T-cell (primary cell): ENCODE measurements around the gene MYRF. TPM values are rescaled to one million over a fixed set of nuclear protein-coding genes. Genes with fewer than 3 reads are reported as not detected.

Experiments
- ATAC-seq, 4 experiments: fragments of 200-7000 bp in 3 of 4; fragments of 150-1000 bp in 1 of 4; cut with Tn5 transposase; replicated peaks in 1 of 4; 1 replicate in 3 of 4; 2 replicates in 1 of 4; pipeline ENCODE4 v1.10.0; 2021; ENCODE audit warnings: moderate library complexity in 3 of 4, mild to moderate bottlenecking in 2 of 4, moderate number of reproducible peaks in 1 of 4
- CTCF ChIA-PET, 2 donors: fragments of 300-600 bp; sonication (Branson Sonifier 250); formaldehyde crosslinking; loops; one replicate each; lab custom pipeline; 2022; ENCODE audit warnings: antibody characterized with exemption in 2 of 2; lab: Charles Lee
- POLR2A ChIA-PET, 2 donors: fragments of 300-600 bp; sonication (Branson Sonifier 250); formaldehyde crosslinking; loops; one replicate each; lab custom pipeline; 2022; ENCODE audit warnings: antibody characterized with exemption in 2 of 2; lab: Charles Lee
- DNase-seq, 35 experiments: peaks; one replicate each; pipeline versions ENCODE4 v3.0.0 to v3.0.0-alpha.2; 2013 to 2023
- H3K27ac ChIP-seq: one replicate; pipeline ENCODE4 v1.5.1; 2013; ENCODE audit warnings: low read length
- H3K27me3 ChIP-seq, 2 experiments: replicated peaks in 1 of 2; 1 replicate in 1 of 2; 2 replicates in 1 of 2; pipeline versions ENCODE4 v1.6.1 to v1.7.0; 2013; ENCODE audit warnings: low read length in 1 of 2, mixed read lengths in 1 of 2; ENCODE audit not compliant: control insufficient read depth in 2 of 2, insufficient read depth in 2 of 2; ENCODE audit errors: extremely low read depth in 1 of 2
- H3K36me3 ChIP-seq, 2 donors: 1 replicate in 1 of 2; 2 replicates in 1 of 2; pipeline versions ENCODE4 v1.6.1 to v1.7.0; 2013; ENCODE audit warnings: low read length in 1 of 2; ENCODE audit not compliant: control insufficient read depth in 2 of 2, insufficient read depth in 1 of 2; ENCODE audit errors: extremely low read depth in 1 of 2
- H3K4me1 ChIP-seq, 2 experiments: 1 replicate in 1 of 2; 2 replicates in 1 of 2; pipeline versions ENCODE4 v1.6.1 to v1.7.0; 2013; ENCODE audit warnings: low read length in 2 of 2, mixed read lengths in 1 of 2; ENCODE audit not compliant: insufficient read depth in 2 of 2, control insufficient read depth in 1 of 2; ENCODE audit errors: extremely low read depth in 1 of 2
- H3K4me3 ChIP-seq, 2 donors: 1 replicate in 1 of 2; 2 replicates in 1 of 2; pipeline versions ENCODE4 v1.5.1 to v1.7.0; 2013; ENCODE audit warnings: mild to moderate bottlenecking in 2 of 2, low read length in 1 of 2, moderate library complexity in 1 of 2; ENCODE audit not compliant: control insufficient read depth in 1 of 2; ENCODE audit errors: extremely low read depth in 1 of 2
- H3K9me3 ChIP-seq: 2 replicates; pipeline ENCODE4 v1.7.0; 2013
- H3K27ac Mint-ChIP-seq, 2 donors: one replicate each; pipeline ENCODE4 v1.8.0; 2020 to 2021; ENCODE audit warnings: mild to moderate bottlenecking in 2 of 2, mixed read lengths in 2 of 2
- H3K27me3 Mint-ChIP-seq, 2 donors: one replicate each; pipeline ENCODE4 v1.8.0; 2021 to 2022; ENCODE audit warnings: mixed read lengths in 2 of 2
- H3K36me3 Mint-ChIP-seq: one replicate; pipeline ENCODE4 v1.8.0; 2021; ENCODE audit warnings: mixed read lengths
- H3K4me1 Mint-ChIP-seq, 3 donors: one replicate each; pipeline ENCODE4 v1.8.0; 2020 to 2022; ENCODE audit warnings: mixed read lengths in 3 of 3, mild to moderate bottlenecking in 1 of 3
- H3K4me3 Mint-ChIP-seq, 3 donors: one replicate each; pipeline ENCODE4 v1.8.0; 2020 to 2022; ENCODE audit warnings: mild to moderate bottlenecking in 3 of 3, mixed read lengths in 3 of 3, moderate library complexity in 3 of 3
- H3K9me3 Mint-ChIP-seq, 3 donors: one replicate each; pipeline ENCODE4 v1.8.0; 2020 to 2022; ENCODE audit warnings: mixed read lengths in 3 of 3
- WGBS: methylation state at CpG from one replicate; pipeline ENCODE4 v1.1.5; 2013; ENCODE audit warnings: missing lambda C conversion rate; ENCODE audit not compliant: insufficient coverage; 5-methylcytosine and 5-hydroxymethylcytosine counted together
- total RNA-seq, 35 experiments: library from RNA in 6 of 35; stranded (reverse) in 6 of 35; fragments of 120-200 nt in 1 of 35; gene quantifications; one replicate each; pipeline versions ENCODE4 v1.2.1 to v1.2.4 and lab custom pipeline; 2013 to 2026

MYRF gene
- total RNA-seq, 5 donors from 2014 or later (not counting 1 experiment from before 2014, with no cell fraction given): 0.95 to 4.9 (median 1.5) TPM

- POLR2A ChIA-PET: no interaction called here
- H3K27ac Mint-ChIP-seq: no peak overlapping the region
- Histone ChIP-seq H3K27me3 (peaks cover 0 to 12% of the 10 kb centered on the region in 2 experiments), H3K4me1 (peaks cover 0 to 5% of the 10 kb centered on the region in 2 experiments), H3K4me3 (no peak overlapping the region), H3K9me3 (no peaks in the 10 kb centered on the region), H3K36me3 (no peaks in the 10 kb centered on the region), H3K27ac (no peak overlapping the region)
- no peaks in the 10 kb centered on the region for H3K36me3 Mint-ChIP-seq
- CTCF ChIA-PET: interaction anchor here (0.6 to 0.7 kb wide), 4 partner anchors 15 to 683 kb away, joined by 3 to 7 read pairs (median 5); no protein-coding TSS in a partner anchor
- no peak for ATAC-seq
- no peak overlapping the region for H3K4me3 Mint-ChIP-seq
- no peaks in the 10 kb centered on the region for H3K4me1 Mint-ChIP-seq
- no peak for DNase-seq
- H3K27me3 Mint-ChIP-seq: no peaks in the 10 kb centered on the region
- H3K9me3 Mint-ChIP-seq: no peaks in the 10 kb centered on the region
- 90% methylated on average over 40 of the region's 42 CpGs for WGBS
Measured at GRCh38 chr11:61743486-61744095, 8.8 kb upstream of the MYRF start.

GRCh38 chr11:61744181-61744580 is 8.3 kb upstream of the MYRF start:
- WGBS: 90% methylated on average over 20 of the region's 20 CpGs
- H3K27ac ChIP-seq: no peak overlapping the region
- Mint-ChIP-seq H3K27me3 (peaks cover 1 to 2% of the 10 kb centered on the region in 2 donors), H3K9me3 (no peaks in the 10 kb centered on the region), H3K4me1 (no peaks in the 10 kb centered on the region), H3K36me3 (no peaks in the 10 kb centered on the region), H3K4me3 (no peak overlapping the region), H3K27ac (no peak overlapping the region)
- no peak overlapping the region for H3K4me3 ChIP-seq
- no peaks in the 10 kb centered on the region for H3K36me3 ChIP-seq
- POLR2A ChIA-PET: no interaction called here
- CTCF ChIA-PET: interaction anchor here in 1 of 2 donors (0.5 to 0.6 kb wide), 3 partner anchors 227 to 683 kb away, joined by 3 to 5 read pairs (median 5); no protein-coding TSS in a partner anchor
- ATAC-seq: no peak
- peaks cover 0 to 5% of the 10 kb centered on the region in 2 experiments for H3K4me1 ChIP-seq
- no peaks in the 10 kb centered on the region for H3K9me3 ChIP-seq
- DNase-seq: no peak
- H3K27me3 ChIP-seq: peaks cover 0 to 18% of the 10 kb centered on the region in 2 experiments

- no peaks in the 10 kb centered on the region for H3K36me3 ChIP-seq
- Mint-ChIP-seq H3K36me3 (no peaks in the 10 kb centered on the region), H3K4me3 (no peak overlapping the region), H3K27ac (no peak overlapping the region), H3K27me3 (peaks cover 5 to 7% of the 10 kb centered on the region in 2 donors), H3K4me1 (no peaks in the 10 kb centered on the region), H3K9me3 (no peaks in the 10 kb centered on the region)
- H3K27me3 ChIP-seq: peaks cover 0 to 23% of the 10 kb centered on the region in 2 experiments
- DNase-seq (no peak), ATAC-seq (no peak)
- POLR2A ChIA-PET: no interaction called here
- H3K4me3 ChIP-seq: no peak overlapping the region
- no peaks in the 10 kb centered on the region for H3K9me3 ChIP-seq
- no peak overlapping the region for H3K27ac ChIP-seq
- CTCF ChIA-PET: interaction anchor here in 1 of 2 donors (0.5 kb wide), 1 partner anchor 364 kb away, joined by 5 read pairs; no protein-coding TSS in a partner anchor
- peaks cover 0 to 5% of the 10 kb centered on the region in 2 experiments for H3K4me1 ChIP-seq
- WGBS: 93% methylated on average over 6 of the region's 10 CpGs
Measured at GRCh38 chr11:61744609-61745156, 7.8 kb upstream of the MYRF start.

GRCh38 chr11:61745781-61746441 is 6.5 kb upstream of the MYRF start:
- Histone ChIP-seq H3K4me3 (no peak overlapping the region), H3K27ac (no peak overlapping the region), H3K27me3 (peaks cover 0 to 34% of the 10 kb centered on the region in 2 experiments), H3K36me3 (no peaks in the 10 kb centered on the region), H3K4me1 (peaks cover 0 to 5% of the 10 kb centered on the region in 2 experiments), H3K9me3 (no peaks in the 10 kb centered on the region)
- H3K4me1 Mint-ChIP-seq: peaks cover 0 to 1% (median 0%) of the 10 kb centered on the region in 3 donors
- 92% methylated on average over 13 of the region's 15 CpGs for WGBS
- no peak for DNase-seq
- ATAC-seq: no peak
- H3K4me3 Mint-ChIP-seq: no peak overlapping the region
- POLR2A ChIA-PET: interaction anchor here in 1 of 2 donors (0.5 kb wide), 1 partner anchor 164 kb away, joined by 3 read pairs; no protein-coding TSS in a partner anchor
- H3K36me3 Mint-ChIP-seq: no peaks in the 10 kb centered on the region
- no peak overlapping the region for H3K27ac Mint-ChIP-seq
- peaks cover 9 to 15% of the 10 kb centered on the region in 2 donors for H3K27me3 Mint-ChIP-seq
- CTCF ChIA-PET: no interaction called here
- no peaks in the 10 kb centered on the region for H3K9me3 Mint-ChIP-seq

GRCh38 chr11:61746442-61747191 is 5.8 kb upstream of the MYRF start:
- H3K27me3 ChIP-seq: peaks cover 0 to 41% of the 10 kb centered on the region in 2 experiments

More at GRCh38 chr11:61746442-61747191, 5.8 kb upstream of the MYRF start:
- Histone ChIP-seq H3K36me3 (no peaks in the 10 kb centered on the region), H3K4me3 (no peak overlapping the region), H3K9me3 (no peaks in the 10 kb centered on the region), H3K27ac (no peak overlapping the region), H3K4me1 (peaks cover 0 to 5% of the 10 kb centered on the region in 2 experiments)
- H3K4me1 Mint-ChIP-seq: peaks cover 0 to 6% (median 2%) of the 10 kb centered on the region in 3 donors
- WGBS: 83% methylated on average over 8 of the region's 19 CpGs
- no peak for ATAC-seq
- CTCF ChIA-PET: interaction anchor here (0.5 to 0.7 kb wide), 3 partner anchors 33 to 565 kb away, joined by 3 to 10 read pairs (median 5); no protein-coding TSS in a partner anchor
- POLR2A ChIA-PET: interaction anchor here in 1 of 2 donors (0.5 kb wide), 1 partner anchor 165 kb away, joined by 3 read pairs; no protein-coding TSS in a partner anchor
- no peak overlapping the region for H3K27ac Mint-ChIP-seq
- H3K36me3 Mint-ChIP-seq: no peaks in the 10 kb centered on the region
- H3K27me3 Mint-ChIP-seq: peaks cover 14 to 22% of the 10 kb centered on the region in 2 donors
- H3K9me3 Mint-ChIP-seq: no peaks in the 10 kb centered on the region
- H3K4me3 Mint-ChIP-seq: no peak overlapping the region
- no peak for DNase-seq
